IMR-90 (cell line): Measurements from ENCODE around the gene CNST. TPM values are rescaled to one million over a fixed set of nuclear protein-coding genes. Genes with fewer than 3 reads are reported as not detected.

ENCODE experiments used
- ATAC-seq: fragments of 200-7000 bp; cut with Tn5 transposase; 2 replicates; pipeline ENCODE4 v1.9.1; 2020; ENCODE audit warnings: low read depth, mild to moderate bottlenecking, moderate library complexity
- BruUV-seq: library from RNA; stranded (reverse); fragments of 400-500 nt; replicated peaks from 2 replicates; lab custom pipeline; 2021; lab: Mats Ljungman, UMichigan
- CTCF ChIA-PET: fragments of 300-600 bp; formaldehyde crosslinking; extraction: SDS; loops from one replicate; lab custom pipeline; 2021; ENCODE audit warnings: antibody characterized with exemption; lab: Yijun Ruan, JAX
- POLR2A ChIA-PET: fragments of 300-600 bp; sonication (Branson Sonifier 250); formaldehyde crosslinking; loops from one replicate; lab custom pipeline; 2022; ENCODE audit warnings: antibody characterized with exemption; ENCODE audit not compliant: unreplicated experiment; lab: Charles Lee
- DNase-seq: peaks from one replicate; pipeline ENCODE4 v3.0.0; 2013
- H2AFZ ChIP-seq: replicated peaks from 2 replicates; pipeline ENCODE3; 2013; ENCODE audit warnings: low read length, mild to moderate bottlenecking; ENCODE audit not compliant: poor library complexity
- H2AK5ac ChIP-seq: 2 replicates; pipeline ENCODE4 v1.6.1; 2013; ENCODE audit warnings: low read depth, low read length, inconsistent platforms
- H2AK9ac ChIP-seq: replicated peaks from 2 replicates; pipeline ENCODE3; 2013; ENCODE audit warnings: mild to moderate bottlenecking, low read depth, low read length, moderate library complexity; ENCODE audit not compliant: poor library complexity
- H2BK120ac ChIP-seq: 2 replicates; pipeline ENCODE4 v1.6.1; 2013; ENCODE audit warnings: low read depth, low read length, inconsistent platforms
- H2BK15ac ChIP-seq: 3 replicates; pipeline ENCODE4 v1.6.1; 2013; ENCODE audit warnings: low read depth, low read length, inconsistent platforms
- H2BK20ac ChIP-seq: 2 replicates; pipeline ENCODE4 v1.6.1; 2013; ENCODE audit warnings: low read depth, mild to moderate bottlenecking, inconsistent platforms, low read length, moderate library complexity
- H2BK5ac ChIP-seq: 2 replicates; pipeline ENCODE4 v1.6.1; 2013; ENCODE audit warnings: mild to moderate bottlenecking, low read depth, low read length, inconsistent platforms; ENCODE audit not compliant: poor library complexity, severe bottlenecking
- H3K14ac ChIP-seq: replicated peaks from 2 replicates; pipeline ENCODE4 v1.6.1; 2013; ENCODE audit warnings: low read depth, low read length, inconsistent platforms
- H3K18ac ChIP-seq: 2 replicates; pipeline ENCODE4 v1.6.1; 2013; ENCODE audit warnings: low read depth, low read length, control low read depth
- H3K23ac ChIP-seq: 2 replicates; pipeline ENCODE4 v1.6.1; 2013; ENCODE audit warnings: low read depth, low read length, inconsistent platforms
- H3K27ac ChIP-seq: 2 replicates; pipeline ENCODE4 v1.5.1; 2013; ENCODE audit warnings: mild to moderate bottlenecking, control low read depth, low read length; ENCODE audit not compliant: insufficient read depth
- H3K27me3 ChIP-seq: 2 replicates; pipeline ENCODE4 v1.6.1; 2013; ENCODE audit warnings: low read length; ENCODE audit not compliant: control insufficient read depth, insufficient read depth
- H3K36me3 ChIP-seq: 2 replicates; pipeline ENCODE4 v1.6.1; 2013; ENCODE audit warnings: low read length, mixed read lengths; ENCODE audit not compliant: control insufficient read depth, insufficient read depth
- H3K4ac ChIP-seq: 2 replicates; pipeline ENCODE4 v1.6.1; 2013; ENCODE audit warnings: low read depth, low read length, inconsistent platforms
- H3K4me1 ChIP-seq: 2 replicates; pipeline ENCODE4 v1.6.1; 2013; ENCODE audit warnings: low read length, mixed read lengths; ENCODE audit not compliant: control insufficient read depth, insufficient read depth
- H3K4me2 ChIP-seq: 2 replicates; pipeline ENCODE4 v1.6.1; 2013; ENCODE audit warnings: low read depth, mild to moderate bottlenecking, control low read depth, low read length, moderate library complexity
- H3K4me3 ChIP-seq: 2 replicates; pipeline ENCODE4 v1.5.1; 2013; ENCODE audit warnings: low read depth, mild to moderate bottlenecking, control low read depth, low read length, moderate library complexity; ENCODE audit not compliant: insufficient read depth
- H3K56ac ChIP-seq: 2 replicates; pipeline ENCODE4 v1.6.1; 2013; ENCODE audit warnings: low read length, inconsistent platforms; ENCODE audit not compliant: insufficient read depth; ENCODE audit errors: extremely low read depth
- H3K79me1 ChIP-seq, 2 experiments: 2 replicates each; pipeline ENCODE4 v1.6.1; 2013; ENCODE audit warnings: low read length in 2 of 2, inconsistent platforms in 1 of 2, low read depth in 1 of 2
- H3K9ac ChIP-seq: 2 replicates; pipeline ENCODE4 v1.6.1; 2013; ENCODE audit warnings: low read depth, low read length, control low read depth
- H3K9me1 ChIP-seq: 2 replicates; pipeline ENCODE4 v1.6.1; 2013; ENCODE audit warnings: low read length, inconsistent platforms; ENCODE audit not compliant: insufficient read depth
- H3K9me3 ChIP-seq: 2 replicates; pipeline ENCODE4 v1.6.1; 2013; ENCODE audit warnings: low read length; ENCODE audit not compliant: control insufficient read depth, insufficient read depth
- H4K20me1 ChIP-seq: 2 replicates; pipeline ENCODE4 v1.6.1; 2013; ENCODE audit warnings: low read length, inconsistent platforms; ENCODE audit not compliant: insufficient read depth
- H4K5ac ChIP-seq: 2 replicates; pipeline ENCODE4 v1.6.1; 2013; ENCODE audit warnings: mild to moderate bottlenecking, low read depth, low read length, control low read depth
- H4K8ac ChIP-seq, 2 experiments: 2 replicates each; pipeline ENCODE4 v1.6.1; 2013; ENCODE audit warnings: low read depth in 2 of 2, low read length in 2 of 2, control low read depth in 1 of 2, inconsistent platforms in 1 of 2
- H4K91ac ChIP-seq: 2 replicates; pipeline ENCODE4 v1.6.1; 2013; ENCODE audit warnings: low read depth, low read length, inconsistent platforms; ENCODE audit not compliant: insufficient read depth
- BHLHE40 ChIP-seq: fragments of 150-350 bp; IDR thresholded peaks from 2 replicates; pipeline ENCODE4 v1.6.1; 2016; ENCODE audit warnings: mild to moderate bottlenecking, low read depth, low read length
- CEBPB ChIP-seq: IDR thresholded peaks from 2 replicates; pipeline ENCODE4 v1.6.1; 2012; ENCODE audit warnings: low read depth, low read length, improper control_type of control experiment
- CHD1 ChIP-seq: IDR thresholded peaks from 2 replicates; pipeline ENCODE4 v1.6.1; 2012; ENCODE audit warnings: low read depth, low read length, improper control_type of control experiment
- CTCF ChIP-seq: conservative IDR thresholded peaks from 2 replicates; pipeline ENCODE4 v1.5.1; 2012; ENCODE audit warnings: mild to moderate bottlenecking, low read depth, low read length, improper control_type of control experiment
- ELK1 ChIP-seq: fragments of 150-350 bp; IDR thresholded peaks from 2 replicates; pipeline ENCODE4 v1.6.1; 2016; ENCODE audit warnings: low read depth, mild to moderate bottlenecking, low read length, moderate library complexity, borderline replicate concordance
- FOS ChIP-seq: fragments of 150-350 bp; IDR thresholded peaks from 2 replicates; pipeline ENCODE4 v1.6.1; 2016; ENCODE audit warnings: low read depth, low read length
- MAFK ChIP-seq: IDR thresholded peaks from 2 replicates; pipeline ENCODE4 v1.6.1; 2012; ENCODE audit warnings: low read depth, low read length, improper control_type of control experiment
- MAZ ChIP-seq: IDR thresholded peaks from 2 replicates; pipeline ENCODE4 v1.6.1; 2012; ENCODE audit warnings: low read depth, mild to moderate bottlenecking, low read length, improper control_type of control experiment, moderate library complexity, borderline replicate concordance
- MXI1 ChIP-seq: IDR thresholded peaks from 2 replicates; pipeline ENCODE4 v1.6.1; 2012; ENCODE audit warnings: low read depth, mild to moderate bottlenecking, low read length, moderate library complexity, borderline replicate concordance
- NFE2L2 ChIP-seq: fragments of 150-350 bp; IDR thresholded peaks from 2 replicates; pipeline ENCODE4 v1.6.1; 2016; ENCODE audit warnings: low read depth, mild to moderate bottlenecking, low read length
- POLR2A ChIP-seq: IDR thresholded peaks from 2 replicates; pipeline ENCODE4 v1.6.1; 2012; ENCODE audit warnings: mild to moderate bottlenecking, low read depth, low read length
- RAD21 ChIP-seq: IDR thresholded peaks from 2 replicates; pipeline ENCODE4 v1.6.1; 2012; ENCODE audit warnings: low read length, improper control_type of control experiment
- RCOR1 ChIP-seq: IDR thresholded peaks from 2 replicates; pipeline ENCODE4 v1.6.1; 2012; ENCODE audit warnings: mild to moderate bottlenecking, low read length, improper control_type of control experiment; ENCODE audit not compliant: insufficient replicate concordance
- RFX5 ChIP-seq: IDR thresholded peaks from 2 replicates; pipeline ENCODE4 v1.8.0; 2012; ENCODE audit warnings: low read depth, mild to moderate bottlenecking, low read length, moderate library complexity
- SMC3 ChIP-seq: fragments of 150-350 bp; IDR thresholded peaks from 2 replicates; pipeline ENCODE4 v1.6.1; 2016; ENCODE audit warnings: low read depth, mild to moderate bottlenecking, antibody characterized with exemption, low read length, moderate library complexity
- WGBS, 2 experiments: methylation state at CpG; one replicate each; pipeline versions ENCODE4 v1.1.5 to v1.1.7; 2013; ENCODE audit warnings: missing lambda C conversion rate in 2 of 2; ENCODE audit not compliant: insufficient read length in 1 of 2; ENCODE audit errors: extremely low coverage in 2 of 2; 5-methylcytosine and 5-hydroxymethylcytosine counted together
- dilution Hi-C: fragments of 300-500 bp; cut with HindIII; formaldehyde crosslinking; loops from one replicate; pipeline ENCODE4 v1.14.3; 2018; ENCODE audit warnings: low sequenced_read_pairs; ENCODE audit not compliant: unreplicated experiment
- in situ Hi-C: fragments of 300-500 bp; cut with MboI; formaldehyde crosslinking; loops from 3 replicates; pipeline ENCODE4 v1.14.3; 2019; ENCODE audit warnings: low sequenced_read_pairs, inconsistent platforms, mixed read lengths
- intact Hi-C: fragments of 100-400 bp; cut with micrococcal nuclease; formaldehyde crosslinking; loops from 2 replicates; pipeline ENCODE4 v1.10.0; 2022
- polyA plus RNA-seq, 3 experiments: library from polyadenylated mRNA; depleted of rRNA; stranded (reverse); fragments of >200 nt; gene quantifications; 2 replicates each; pipeline ENCODE4 v1.2.3, GENCODE V29; 2012; ENCODE audit warnings: low replicate concordance in 1 of 3
- total RNA-seq: library from RNA; depleted of rRNA; stranded (reverse); fragments of >200 nt; gene quantifications from 2 replicates; pipeline ENCODE4 v1.2.3, GENCODE V29; 2012

CNST gene
- total and polyA plus RNA-seq, 2 of the 4 experiments (the other 2 are of a cell fraction), result 15.4 to 25.5 TPM

- Histone ChIP-seq H4K91ac (no peak overlapping the region), H3K36me3 (peaks cover 4% of the 10 kb centered on the region; the same call in 1 of the 2 replicates), H2BK15ac (no peak overlapping the region), H3K23ac (peak overlapping the region; percentile 77), H2AFZ (no peak overlapping the region), H3K9me3 (no peaks in the 10 kb centered on the region), H3K27ac (peak overlapping the region; percentile 69; the same call in 1 of the 2 replicates), H2BK20ac (peak overlapping the region; percentile 56; the same call in 1 of the 2 replicates), H3K27me3 (no peaks in the 10 kb centered on the region), H3K79me1 (peaks cover 16 to 60% of the 10 kb centered on the region in 2 experiments; a peak in 3 of 4 replicates), H3K56ac (no peak overlapping the region; the same call in none of the 2 replicates), H3K4me2 (peak overlapping the region; percentile 60), H3K9ac (peak overlapping the region; percentile 42; the same call in 1 of the 2 replicates), H3K4me3 (peak overlapping the region; percentile 80), H2AK9ac (no peak overlapping the region), H2BK5ac (peak overlapping the region; percentile 82), H4K5ac (no peak overlapping the region), H4K20me1 (no peaks in the 10 kb centered on the region), H3K18ac (no peak overlapping the region; the same call in 1 of the 2 replicates), H3K14ac (peak overlapping the region; percentile 78; the same call in 1 of the 2 replicates), H3K4me1 (peaks cover 5% of the 10 kb centered on the region; the same call in 1 of the 2 replicates), H2BK120ac (peak overlapping the region; percentile 68), H4K8ac (peak overlapping the region in 1 of 2 experiments; percentile 67; a peak in 2 of 4 replicates), H3K9me1 (peaks cover 5% of the 10 kb centered on the region), H2AK5ac (no peak overlapping the region), H3K4ac (peak overlapping the region; percentile 80)
- no TSS peak for BruUV-seq
- 40% methylated on average over 1 of the region's 4 CpGs; no CpG with 5 or more reads in 1 of the 2 experiments for WGBS, 2 experiments
- dilution Hi-C loops, result no loop called here
- intact Hi-C loops, result loop anchor here (1.0 to 5.0 kb wide), 4 partner anchors 25 to 185 kb away; no protein-coding TSS in a partner anchor
- ChIA-PET POLR2A (no interaction called here), CTCF (interaction anchor here (0.8 to 1.5 kb wide), 4 partner anchors 11 to 157 kb away, joined by 3 to 4 read pairs (median 4); partner anchors contain the start of gene SCCPDH)
- ATAC-seq (no peak), DNase-seq (no peak)
- in situ Hi-C loops, result no loop called here
- no peak for TF ChIP-seq MXI1
- no peak for TF ChIP-seq ELK1
- TF ChIP-seq CTCF, result no peak
- TF ChIP-seq POLR2A, result no peak
- TF ChIP-seq CEBPB, result no peak
- no peak for TF ChIP-seq SMC3
- no peak for TF ChIP-seq CHD1
- TF ChIP-seq MAFK, result no peak
- no peak for TF ChIP-seq FOS
- no peak for TF ChIP-seq MAZ
- TF ChIP-seq RCOR1, result no peak
- TF ChIP-seq RFX5, result no peak
- no peak for TF ChIP-seq RAD21
- TF ChIP-seq BHLHE40, result no peak
- TF ChIP-seq NFE2L2, result no peak
Observed at GRCh38 chr1:246567646-246568235, 1.5 kb downstream of the CNST start.
